Adrenal gland (tissue), 5 donors: Measurements from ENCODE around the gene CDK6.

Source experiments
- POLR2A ChIP-seq, 2 donors: fragments of 450-650 bp; IDR thresholded peaks; one replicate each; pipeline ENCODE4 v1.6.1; 2017; ENCODE audit warnings: antibody characterized with exemption in 2 of 2, mild to moderate bottlenecking in 2 of 2, moderate library complexity in 1 of 2
- TF ChIP-seq, protein P1 (sequence below), 6 experiments: fragments of 450-650 bp in 4 of 6; fragments of 200-600 bp in 2 of 6; sonication (generic) in 1 of 6; IDR thresholded peaks; 1 replicate in 5 of 6; 2 replicates in 1 of 6; pipeline versions ENCODE4 v1.5.1 to v1.8.0; 2016 to 2021; ENCODE audit warnings: antibody characterized with exemption in 6 of 6, mild to moderate bottlenecking in 2 of 6, moderate library complexity in 1 of 6
- donor health status: DM: no; HTN: no; CAD: no.

DNA sequence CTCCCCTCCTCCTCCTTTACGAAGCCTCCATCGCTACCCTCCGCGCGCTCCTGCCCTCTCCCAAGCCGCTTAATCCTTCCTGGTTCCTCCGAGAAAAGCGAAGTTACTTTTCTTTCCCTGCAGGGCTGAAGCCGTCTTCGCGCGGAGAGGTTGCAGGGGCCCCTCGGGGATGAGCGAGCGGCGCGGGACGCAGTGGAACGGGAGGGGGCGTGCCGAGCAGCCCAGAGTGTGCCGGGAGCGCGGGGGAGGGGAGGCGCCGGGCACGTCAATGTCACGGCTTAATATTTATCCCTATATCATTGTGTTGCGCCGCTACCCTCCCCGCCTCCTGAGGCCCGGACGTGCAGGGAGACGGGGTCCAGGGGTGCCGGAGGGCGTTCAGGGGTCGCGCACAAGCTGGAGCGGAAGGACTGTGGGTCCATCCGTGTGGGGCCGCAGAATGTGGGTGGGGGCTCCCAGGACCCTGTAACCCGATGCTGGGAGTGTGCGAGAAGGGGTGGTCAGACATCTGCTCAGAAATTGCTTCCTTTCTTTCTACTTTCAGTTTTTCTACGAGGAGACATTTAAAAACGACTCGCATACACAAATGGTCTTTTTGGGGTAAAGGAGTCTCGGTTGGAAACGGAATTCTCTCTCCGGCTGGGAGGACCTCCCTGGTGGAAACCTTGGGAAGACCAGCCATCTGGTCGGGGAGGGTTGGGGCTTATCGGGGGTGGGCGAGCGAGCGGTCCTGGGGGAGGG lies 2.4 kb downstream of the CDK6 start:
- TF ChIP-seq POLR2A (IDR thresholded peaks at IDR 0.05) = peak in 1 of 2 donors; percentile 75
- TF ChIP-seq, protein P1, sequence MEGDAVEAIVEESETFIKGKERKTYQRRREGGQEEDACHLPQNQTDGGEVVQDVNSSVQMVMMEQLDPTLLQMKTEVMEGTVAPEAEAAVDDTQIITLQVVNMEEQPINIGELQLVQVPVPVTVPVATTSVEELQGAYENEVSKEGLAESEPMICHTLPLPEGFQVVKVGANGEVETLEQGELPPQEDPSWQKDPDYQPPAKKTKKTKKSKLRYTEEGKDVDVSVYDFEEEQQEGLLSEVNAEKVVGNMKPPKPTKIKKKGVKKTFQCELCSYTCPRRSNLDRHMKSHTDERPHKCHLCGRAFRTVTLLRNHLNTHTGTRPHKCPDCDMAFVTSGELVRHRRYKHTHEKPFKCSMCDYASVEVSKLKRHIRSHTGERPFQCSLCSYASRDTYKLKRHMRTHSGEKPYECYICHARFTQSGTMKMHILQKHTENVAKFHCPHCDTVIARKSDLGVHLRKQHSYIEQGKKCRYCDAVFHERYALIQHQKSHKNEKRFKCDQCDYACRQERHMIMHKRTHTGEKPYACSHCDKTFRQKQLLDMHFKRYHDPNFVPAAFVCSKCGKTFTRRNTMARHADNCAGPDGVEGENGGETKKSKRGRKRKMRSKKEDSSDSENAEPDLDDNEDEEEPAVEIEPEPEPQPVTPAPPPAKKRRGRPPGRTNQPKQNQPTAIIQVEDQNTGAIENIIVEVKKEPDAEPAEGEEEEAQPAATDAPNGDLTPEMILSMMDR (IDR thresholded peaks at IDR 0.05) = peak in 3 of 6 experiments; percentile 10 to 32 (median 27)
